Suprapubic skin (tissue), 4 donors: ENCODE data around the gene UMOD. TPM values are rescaled to one million over a fixed set of nuclear protein-coding genes. Genes with fewer than 3 reads are reported as not detected.
"Not testable (repeated sequence)": the region's sequence is repeated elsewhere in the genome, so short reads cannot be mapped to it uniquely, and the experiment has no call there.

ENCODE experiments used
- DNase-seq, 2 donors: peaks; one replicate each; pipeline ENCODE4 v3.0.0-alpha.2; 2019; ENCODE audit warnings: low spot score in 2 of 2
- H3K27ac ChIP-seq: fragments of 200-600 bp; sonication (generic); one replicate; pipeline ENCODE4 v1.5.1; 2019
- H3K27me3 ChIP-seq: fragments of 200-600 bp; sonication (generic); one replicate; pipeline ENCODE4 v1.5.1; 2019
- H3K36me3 ChIP-seq: fragments of 200-600 bp; sonication (generic); one replicate; pipeline ENCODE4 v1.5.1; 2019
- H3K4me1 ChIP-seq: fragments of 200-600 bp; sonication (generic); one replicate; pipeline ENCODE4 v1.5.1; 2019
- H3K4me3 ChIP-seq: fragments of 200-600 bp; sonication (generic); one replicate; pipeline ENCODE4 v1.5.1; 2019; ENCODE audit warnings: mild to moderate bottlenecking
- H3K9me3 ChIP-seq: fragments of 200-600 bp; sonication (generic); one replicate; pipeline ENCODE4 v1.5.1; 2019
- CTCF ChIP-seq, 2 donors: fragments of 200-600 bp in 1 of 2; fragments of 450-650 bp in 1 of 2; sonication (generic) in 1 of 2; IDR thresholded peaks; one replicate each; pipeline ENCODE4 v1.5.1; 2016 to 2019; ENCODE audit warnings: antibody characterized with exemption in 2 of 2, mild to moderate bottlenecking in 1 of 2, moderate library complexity in 1 of 2
- EP300 ChIP-seq: sonication (generic); formaldehyde crosslinking; IDR thresholded peaks from one replicate; pipeline ENCODE4 v1.6.1; 2017; ENCODE audit warnings: antibody characterized with exemption
- POLR2A ChIP-seq, 2 donors: fragments of 450-650 bp; IDR thresholded peaks; one replicate each; pipeline ENCODE4 v1.6.1; 2017; ENCODE audit warnings: antibody characterized with exemption in 2 of 2, mild to moderate bottlenecking in 2 of 2, moderate library complexity in 2 of 2
- POLR2AphosphoS5 ChIP-seq, 3 donors: sonication (generic); formaldehyde crosslinking; IDR thresholded peaks; one replicate each; pipeline ENCODE4 v1.6.1; 2017; ENCODE audit warnings: antibody characterized with exemption in 3 of 3
- WGBS: methylation state at CpG from one replicate; pipeline ENCODE4 v1.1.5; 2018; 5-methylcytosine and 5-hydroxymethylcytosine counted together
- total RNA-seq, 4 donors: library from RNA; depleted of rRNA; stranded (reverse); fragments of >200 nt; gene quantifications; one replicate each; pipeline ENCODE4 v1.1.0, GENCODE V29; 2016

Gene UMOD
- total RNA-seq, 4 donors from 2014 or later: not detected

DNA sequence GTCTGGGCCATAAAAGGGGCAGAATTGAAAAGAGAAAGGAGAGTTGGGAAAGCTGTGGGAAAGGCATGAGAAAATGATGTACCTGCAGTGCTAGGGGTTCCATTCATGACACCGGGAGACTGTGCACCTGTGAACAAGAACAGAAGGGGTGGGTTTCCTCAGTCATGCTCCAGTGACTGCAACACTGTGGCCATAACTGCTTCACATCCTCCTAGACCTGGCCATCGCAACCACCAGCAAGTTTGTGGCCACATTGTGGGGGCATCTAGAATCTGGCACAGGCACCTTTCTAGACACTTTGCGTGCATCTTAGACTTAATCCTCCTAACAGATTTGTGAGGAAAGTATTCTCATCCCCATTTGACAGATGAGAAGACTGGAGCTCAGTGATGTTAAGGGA is 37.9 kb downstream of the UMOD start:
- H3K4me3 ChIP-seq: no peak overlapping the region
- no peak for DNase-seq
- no peaks in the 10 kb centered on the region for H3K27me3 ChIP-seq
- no peaks in the 10 kb centered on the region for H3K36me3 ChIP-seq
- H3K4me1 ChIP-seq: no peaks in the 10 kb centered on the region
- H3K27ac ChIP-seq: no peak overlapping the region
- no peaks in the 10 kb centered on the region for H3K9me3 ChIP-seq
- TF ChIP-seq CTCF (IDR thresholded peaks at IDR 0.05) (no peak), POLR2AphosphoS5 (IDR thresholded peaks at IDR 0.05) (no peak), EP300 (no peak), POLR2A (IDR thresholded peaks at IDR 0.05) (no peak)
- 98% methylated on average over 3 of the region's 3 CpGs for WGBS

GRCh38 chr16:20313741-20314140 is 38.8 kb downstream of the UMOD start:
- Histone ChIP-seq H3K36me3 (no peaks in the 10 kb centered on the region), H3K27ac (no peak overlapping the region), H3K9me3 (no peaks in the 10 kb centered on the region), H3K27me3 (no peaks in the 10 kb centered on the region), H3K4me3 (no peak overlapping the region), H3K4me1 (no peaks in the 10 kb centered on the region)
- no peak for DNase-seq
- TF ChIP-seq POLR2A (IDR thresholded peaks at IDR 0.05) (no peak), EP300 (no peak), POLR2AphosphoS5 (IDR thresholded peaks at IDR 0.05) (no peak), CTCF (IDR thresholded peaks at IDR 0.05) (no peak)
- 89% methylated on average over 3 of the region's 3 CpGs for WGBS

DNA sequence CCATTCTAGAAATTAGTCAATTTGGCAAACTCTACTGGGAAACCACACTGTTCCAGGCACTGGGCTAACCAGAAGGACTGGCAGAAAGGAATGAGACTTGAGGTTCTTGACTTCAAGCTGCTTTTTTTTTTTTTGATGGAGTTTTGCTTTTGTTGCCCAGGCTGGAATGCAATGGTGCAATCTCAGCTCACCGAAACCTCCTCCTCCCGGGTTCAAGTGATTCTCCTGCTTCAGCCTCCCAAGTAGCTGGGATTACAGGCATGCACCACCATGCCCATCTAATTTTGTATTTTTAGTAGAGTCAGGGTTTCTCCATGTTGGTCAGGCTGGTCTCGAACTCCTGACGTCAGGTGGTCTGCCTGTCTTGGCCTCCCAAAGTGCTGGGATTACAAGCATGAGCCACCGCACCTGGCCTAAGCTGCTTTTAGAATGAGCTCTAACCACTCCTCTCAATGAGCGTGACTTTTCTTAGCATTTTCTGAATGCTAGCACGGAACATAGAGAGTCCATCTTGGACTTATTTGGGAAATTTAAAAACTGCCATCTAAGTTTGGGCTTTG is 39.9 kb downstream of the UMOD start:
- DNase-seq, H3K9me3 ChIP-seq, H3K27ac ChIP-seq, H3K4me3 ChIP-seq, H3K4me1 ChIP-seq, H3K27me3 ChIP-seq, H3K36me3 ChIP-seq: not testable (repeated sequence)
- 93% methylated on average over 7 of the region's 7 CpGs for WGBS

GRCh38 chr16:20311548-20311947 is 41.0 kb downstream of the UMOD start:
- no peaks in the 10 kb centered on the region for H3K36me3 ChIP-seq
- 71% methylated on average over 2 of the region's 2 CpGs for WGBS
- H3K4me3 ChIP-seq: no peak overlapping the region
- H3K9me3 ChIP-seq: no peaks in the 10 kb centered on the region
- no peak overlapping the region for H3K27ac ChIP-seq
- no peak for TF ChIP-seq EP300
- TF ChIP-seq CTCF (IDR thresholded peaks at IDR 0.05): no peak
- TF ChIP-seq POLR2A (IDR thresholded peaks at IDR 0.05): no peak
- TF ChIP-seq POLR2AphosphoS5 (IDR thresholded peaks at IDR 0.05): no peak
- H3K4me1 ChIP-seq: no peaks in the 10 kb centered on the region
- H3K27me3 ChIP-seq: no peaks in the 10 kb centered on the region
- no peak for DNase-seq

DNA sequence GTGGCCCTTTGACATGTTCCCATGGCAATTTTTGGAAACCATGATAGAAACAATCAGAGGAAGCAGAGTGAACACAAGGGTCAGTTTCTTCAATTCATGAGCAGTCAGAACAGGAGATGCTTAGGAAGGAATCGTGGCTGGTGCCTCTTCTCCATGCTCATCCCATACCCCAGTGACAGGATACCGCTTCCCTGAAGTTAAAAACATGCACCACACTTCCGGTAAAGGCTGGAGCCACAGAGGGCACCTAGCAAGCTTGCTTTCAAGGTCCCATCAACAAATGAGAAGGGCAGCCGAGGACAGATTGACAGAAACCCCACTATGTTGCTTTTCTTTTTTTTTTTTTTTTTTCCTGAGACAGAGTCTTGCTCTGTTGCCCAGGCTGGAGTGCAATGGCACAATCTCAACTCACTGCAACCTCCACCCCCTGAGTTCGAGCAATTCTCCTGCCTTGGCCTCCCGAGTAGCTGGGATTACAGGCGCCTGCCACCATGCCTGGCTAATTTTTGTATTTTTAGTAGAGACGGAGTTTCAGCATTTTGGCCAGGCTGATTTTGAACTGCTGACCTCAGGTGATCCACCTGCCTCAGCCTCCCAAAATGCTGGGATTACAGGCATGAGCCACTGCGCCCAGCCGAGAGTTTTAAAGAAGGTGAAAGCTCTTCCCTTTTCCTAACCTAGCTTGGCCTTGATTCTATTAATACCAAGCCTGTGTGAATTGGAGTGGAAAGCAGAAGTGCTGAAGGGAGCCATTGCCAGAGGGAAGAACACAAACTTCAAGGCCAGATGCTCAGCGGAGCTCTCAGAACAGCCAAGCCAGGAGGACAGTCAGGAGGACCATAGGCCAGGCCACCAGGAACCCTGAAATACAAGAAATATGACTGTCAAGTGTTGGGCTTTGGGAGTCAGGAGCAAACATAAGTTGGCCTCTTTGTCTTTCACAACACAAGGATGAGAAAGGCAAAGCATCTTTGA is 41.8 kb downstream of the UMOD start:
- TF ChIP-seq POLR2A (IDR thresholded peaks at IDR 0.05): no peak
- TF ChIP-seq POLR2AphosphoS5 (IDR thresholded peaks at IDR 0.05): no peak
- no peak for TF ChIP-seq CTCF (IDR thresholded peaks at IDR 0.05)
- TF ChIP-seq EP300: no peak

More for the DNA sequence above, 41.8 kb downstream of the UMOD start:
- Histone ChIP-seq H3K27ac (no peak overlapping the region), H3K36me3 (no peaks in the 10 kb centered on the region), H3K4me3 (no peak overlapping the region), H3K9me3 (no peaks in the 10 kb centered on the region), H3K27me3 (no peaks in the 10 kb centered on the region), H3K4me1 (no peaks in the 10 kb centered on the region)
- WGBS: 83% methylated on average over 11 of the region's 11 CpGs
- no peak for DNase-seq
